Osteoblast (primary cell): ENCODE data around the gene TGM4. TPM values are rescaled to one million over a fixed set of nuclear protein-coding genes. Genes with fewer than 3 reads are reported as not detected.

Experiments
- DNase-seq: peaks from one replicate; pipeline ENCODE4 v3.0.0; 2011; ENCODE audit warnings: low spot score, mixed read lengths; ENCODE audit not compliant: insufficient read length; ENCODE audit errors: missing footprints
- H2AFZ ChIP-seq: 2 replicates; pipeline ENCODE4 v1.6.0; 2011; ENCODE audit warnings: mild to moderate bottlenecking, low read length
- H3K27ac ChIP-seq: 2 replicates; pipeline ENCODE4 v1.5.1; 2011; ENCODE audit warnings: mild to moderate bottlenecking, low read depth, low read length, moderate library complexity
- H3K27me3 ChIP-seq: 2 replicates; pipeline ENCODE4 v1.6.0; 2012; ENCODE audit warnings: mild to moderate bottlenecking, control low read depth, inconsistent platforms, low read length, moderate library complexity; ENCODE audit not compliant: insufficient read depth
- H3K36me3 ChIP-seq: 2 replicates; pipeline ENCODE4 v1.5.1; 2011; ENCODE audit warnings: mild to moderate bottlenecking, low read length, control low read depth, moderate library complexity; ENCODE audit not compliant: insufficient read depth
- H3K4me1 ChIP-seq: 2 replicates; pipeline ENCODE4 v1.5.1; 2011; ENCODE audit warnings: mild to moderate bottlenecking, low read length, control low read depth, moderate library complexity; ENCODE audit not compliant: insufficient read depth
- H3K4me2 ChIP-seq: 2 replicates; pipeline ENCODE4 v1.6.0; 2011; ENCODE audit warnings: mild to moderate bottlenecking, low read length; ENCODE audit not compliant: insufficient read depth
- H3K4me3 ChIP-seq: fragments of 200-600 bp; sonication (generic); 3 replicates; pipeline ENCODE4 v1.5.1; 2012; ENCODE audit warnings: mild to moderate bottlenecking, low read length, inconsistent platforms; ENCODE audit not compliant: insufficient read depth
- H3K79me2 ChIP-seq: 2 replicates; pipeline ENCODE4 v1.6.0; 2012; ENCODE audit warnings: mild to moderate bottlenecking, low read length, control low read depth, inconsistent platforms; ENCODE audit not compliant: insufficient read depth
- H3K9me3 ChIP-seq: 2 replicates; pipeline ENCODE4 v1.5.1; 2011; ENCODE audit warnings: low read depth, low read length, control low read depth
- H4K20me1 ChIP-seq: 2 replicates; pipeline ENCODE4 v1.6.0; 2012; ENCODE audit warnings: mild to moderate bottlenecking, low read length, control low read depth; ENCODE audit not compliant: insufficient read depth
- total RNA-seq: library from RNA; depleted of rRNA; stranded (reverse); fragments of >200 nt; gene quantifications from 2 replicates; pipeline ENCODE4 v1.2.3, GENCODE V29; 2012
- TF ChIP-seq, protein P1 (sequence below): IDR thresholded peaks from 2 replicates; pipeline ENCODE4 v1.5.1; 2011; ENCODE audit warnings: mild to moderate bottlenecking, low read depth, low read length, moderate library complexity; ENCODE audit errors: extremely low read depth

The TGM4 gene
- total RNA-seq, 1 donor: not detected

DNA sequence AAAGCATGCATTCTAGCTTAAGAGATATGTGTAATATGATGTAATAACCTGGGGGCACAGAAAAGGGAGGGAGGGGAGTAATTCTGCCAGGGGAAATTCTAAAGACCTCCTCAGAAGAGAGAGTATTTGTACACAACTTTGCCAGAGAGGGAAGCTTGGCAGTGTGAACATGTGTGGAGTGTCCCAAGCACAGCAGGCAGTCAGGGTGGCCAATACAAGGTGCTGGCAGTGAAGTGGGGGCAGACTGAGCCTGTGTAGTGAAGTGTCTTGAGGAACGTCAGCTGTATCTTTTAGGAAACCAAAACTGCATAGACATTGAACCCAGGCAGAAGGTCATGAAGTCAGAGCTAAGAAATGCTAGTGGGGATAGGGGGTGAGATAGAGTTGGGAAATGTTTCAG is 42.4 kb upstream of the TGM4 start:
- Histone ChIP-seq H3K4me1 (no peaks in the 10 kb centered on the region), H3K27me3 (no peaks in the 10 kb centered on the region), H3K9me3 (no peaks in the 10 kb centered on the region), H3K36me3 (peaks cover 10% of the 10 kb centered on the region), H4K20me1 (no peaks in the 10 kb centered on the region), H3K79me2 (no peaks in the 10 kb centered on the region), H2AFZ (no peak overlapping the region), H3K4me2 (no peak overlapping the region), H3K4me3 (no peak overlapping the region), H3K27ac (no peak overlapping the region)
- TF ChIP-seq, protein P1, sequence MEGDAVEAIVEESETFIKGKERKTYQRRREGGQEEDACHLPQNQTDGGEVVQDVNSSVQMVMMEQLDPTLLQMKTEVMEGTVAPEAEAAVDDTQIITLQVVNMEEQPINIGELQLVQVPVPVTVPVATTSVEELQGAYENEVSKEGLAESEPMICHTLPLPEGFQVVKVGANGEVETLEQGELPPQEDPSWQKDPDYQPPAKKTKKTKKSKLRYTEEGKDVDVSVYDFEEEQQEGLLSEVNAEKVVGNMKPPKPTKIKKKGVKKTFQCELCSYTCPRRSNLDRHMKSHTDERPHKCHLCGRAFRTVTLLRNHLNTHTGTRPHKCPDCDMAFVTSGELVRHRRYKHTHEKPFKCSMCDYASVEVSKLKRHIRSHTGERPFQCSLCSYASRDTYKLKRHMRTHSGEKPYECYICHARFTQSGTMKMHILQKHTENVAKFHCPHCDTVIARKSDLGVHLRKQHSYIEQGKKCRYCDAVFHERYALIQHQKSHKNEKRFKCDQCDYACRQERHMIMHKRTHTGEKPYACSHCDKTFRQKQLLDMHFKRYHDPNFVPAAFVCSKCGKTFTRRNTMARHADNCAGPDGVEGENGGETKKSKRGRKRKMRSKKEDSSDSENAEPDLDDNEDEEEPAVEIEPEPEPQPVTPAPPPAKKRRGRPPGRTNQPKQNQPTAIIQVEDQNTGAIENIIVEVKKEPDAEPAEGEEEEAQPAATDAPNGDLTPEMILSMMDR: no peak
- no peak for DNase-seq

DNA sequence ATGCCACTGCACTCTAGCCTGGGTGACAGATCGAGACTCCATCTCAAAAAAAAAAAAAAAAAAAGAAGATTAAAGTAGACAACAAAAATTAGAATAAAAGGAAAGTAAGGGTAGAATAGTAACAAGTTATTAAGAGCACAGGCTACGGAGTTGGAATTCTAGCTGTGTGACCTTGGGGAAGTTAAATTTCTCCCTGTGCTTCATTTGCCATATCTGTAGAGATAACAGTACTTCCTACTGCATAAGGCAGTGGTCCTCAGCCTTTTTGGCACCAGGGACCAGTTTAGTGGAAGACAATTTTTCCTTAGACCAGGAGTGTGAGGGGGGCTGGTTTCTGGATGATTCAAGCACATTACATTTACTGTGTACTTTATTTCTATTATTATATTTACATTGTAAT is 41.4 kb upstream of the TGM4 start:
- no peaks in the 10 kb centered on the region for H3K4me1 ChIP-seq
- H3K4me2 ChIP-seq: no peak overlapping the region
- H3K4me3 ChIP-seq: no peak overlapping the region
- TF ChIP-seq, protein P1: no peak
- H3K27ac ChIP-seq: no peak overlapping the region
- H3K36me3 ChIP-seq: peaks cover 10% of the 10 kb centered on the region
- DNase-seq: no peak
- no peaks in the 10 kb centered on the region for H3K9me3 ChIP-seq
- H2AFZ ChIP-seq: no peak overlapping the region
- no peaks in the 10 kb centered on the region for H3K79me2 ChIP-seq
- H4K20me1 ChIP-seq: no peaks in the 10 kb centered on the region
- no peaks in the 10 kb centered on the region for H3K27me3 ChIP-seq

DNA sequence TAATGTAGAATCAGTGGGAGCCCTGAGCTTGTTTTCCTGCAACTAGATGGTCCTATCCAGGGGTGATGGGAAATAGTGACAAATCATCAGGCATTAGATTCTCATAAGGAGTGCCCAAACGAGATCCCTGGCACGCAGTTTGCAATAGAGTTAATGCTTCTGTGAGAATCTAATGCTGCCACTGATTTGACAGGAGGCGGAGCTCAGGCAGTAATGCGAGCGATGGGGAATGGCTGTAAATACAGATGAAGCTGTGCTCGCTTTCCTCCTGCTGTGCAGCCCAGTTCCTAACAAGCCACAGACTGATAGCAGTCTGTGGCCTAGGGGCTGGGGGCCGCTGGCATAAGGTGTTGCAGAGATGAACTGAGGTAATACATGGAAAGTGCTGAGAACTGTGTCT is 41.0 kb upstream of the TGM4 start:
- TF ChIP-seq, protein P1: no peak
- Histone ChIP-seq H2AFZ (no peak overlapping the region), H3K9me3 (no peaks in the 10 kb centered on the region), H3K4me2 (no peak overlapping the region), H4K20me1 (no peaks in the 10 kb centered on the region), H3K4me1 (no peaks in the 10 kb centered on the region), H3K36me3 (peaks cover 15% of the 10 kb centered on the region), H3K79me2 (no peaks in the 10 kb centered on the region), H3K27ac (no peak overlapping the region), H3K27me3 (no peaks in the 10 kb centered on the region), H3K4me3 (no peak overlapping the region)
- no peak for DNase-seq

DNA sequence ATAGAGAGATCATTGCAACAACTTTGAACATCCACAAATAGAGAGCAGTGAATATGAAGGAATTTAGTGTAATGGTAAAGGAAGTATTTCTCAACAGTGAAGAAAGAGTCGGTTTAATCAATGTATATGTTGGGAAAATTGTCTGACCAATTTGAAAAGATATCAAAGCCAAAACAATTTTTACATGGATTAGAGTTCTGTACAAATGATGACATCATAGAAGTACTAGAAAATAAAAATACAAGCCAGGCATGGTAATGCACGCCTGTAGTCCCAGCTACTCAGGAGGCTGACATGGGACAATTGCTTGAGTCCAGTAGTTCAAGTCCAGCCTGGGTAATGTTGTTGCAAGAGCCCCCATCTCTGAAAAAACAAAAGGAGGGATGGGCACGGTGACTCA is 38.7 kb upstream of the TGM4 start:
- Histone ChIP-seq H3K4me3 (no peak overlapping the region), H3K9me3 (no peaks in the 10 kb centered on the region), H3K79me2 (no peaks in the 10 kb centered on the region), H3K27me3 (no peaks in the 10 kb centered on the region), H3K4me1 (no peaks in the 10 kb centered on the region), H3K27ac (no peak overlapping the region), H3K4me2 (no peak overlapping the region), H4K20me1 (no peaks in the 10 kb centered on the region), H2AFZ (no peak overlapping the region), H3K36me3 (peaks cover 15% of the 10 kb centered on the region)
- TF ChIP-seq, protein P1: no peak
- no peak for DNase-seq
